ENCODE measurements around the gene GALNT12. TPM values are rescaled to one million over a fixed set of nuclear protein-coding genes. Genes with fewer than 3 reads are reported as not detected.

GALNT12 gene
- total and polyA plus RNA-seq, 2 experiments from 2014 or later = 14.6 to 23.6 TPM

GRCh38 chr9:98784831-98785806 lies 22.4 kb upstream of the GALNT12 start (continued):
- TF ChIP-seq REST (IDR thresholded peaks at IDR 0.05; ENCODE audit: unreplicated experiment) = no peak
- no peak for TF ChIP-seq CREB1 (CRISPR knock-in tag; IDR thresholded peaks at IDR 0.05; ENCODE audit: low read depth)
- TF ChIP-seq EZH2 (IDR thresholded peaks at IDR 0.05; ENCODE audit: low read depth, unreplicated experiment) = no peak

GRCh38 chr9:98786750-98787510 lies 20.5 kb upstream of the GALNT12 start:
- Mint-ChIP-seq H3K4me1 (peaks cover 10% of the 10 kb centered on the region), H3K9me3 (no peaks in the 10 kb centered on the region; the same call in 2 of the 3 replicates), H3K27ac (no peak overlapping the region), H3K27me3 (ENCODE audit: insufficient read depth, low read depth, poor library complexity) (peaks cover 6% of the 10 kb centered on the region), H3K4me3 (no peak overlapping the region), H3K36me3 (ENCODE audit: low read depth) (peaks cover 59% of the 10 kb centered on the region)
- DNase-seq (ENCODE audit: low spot score) (no peak), ATAC-seq (no peak)
- Histone ChIP-seq H3K4me3 (no peak overlapping the region), H3K79me2 (replicated peaks; ENCODE audit: insufficient read depth) (peaks cover 5% of the 10 kb centered on the region), H3K27me3 (ENCODE audit: insufficient read depth) (no peaks in the 10 kb centered on the region), H3K9me2 (ENCODE audit: insufficient read depth) (no peaks in the 10 kb centered on the region), H4K20me1 (replicated peaks; ENCODE audit: insufficient read depth) (peaks cover 17% of the 10 kb centered on the region), H3F3A (replicated peaks; ENCODE audit: low read depth) (peaks cover 5% of the 10 kb centered on the region; the same call in 1 of the 2 replicates), H3K27ac (ENCODE audit: low read depth) (no peak overlapping the region), H3K4me2 (no peak overlapping the region), H3K36me3 (ENCODE audit: insufficient read depth) (peaks cover 14% of the 10 kb centered on the region), H2AFZ (no peak overlapping the region), H3K4me1 (ENCODE audit: insufficient read depth) (peaks cover 5% of the 10 kb centered on the region; the same call in 1 of the 2 replicates)
- TF ChIP-seq JUNB (IDR thresholded peaks at IDR 0.05; ENCODE audit: unreplicated experiment) = no peak
- TF ChIP-seq EZH2 (IDR thresholded peaks at IDR 0.05; ENCODE audit: low read depth, unreplicated experiment) = no peak
- no peak for TF ChIP-seq ZNF114 (CRISPR knock-in tag; IDR thresholded peaks at IDR 0.05)
- no peak for TF ChIP-seq EZH2phosphoT487 (IDR thresholded peaks at IDR 0.05; ENCODE audit: unreplicated experiment)
- TF ChIP-seq REST (IDR thresholded peaks at IDR 0.05; ENCODE audit: unreplicated experiment) = no peak
- TF ChIP-seq STAT1 (IDR thresholded peaks at IDR 0.05; ENCODE audit: unreplicated experiment) = no peak
- TF ChIP-seq CTCF (conservative IDR thresholded peaks at IDR 0.05; ENCODE audit: low read depth in 2 of 2) = no peak
- TF ChIP-seq ZNF331 (CRISPR knock-in tag; IDR thresholded peaks at IDR 0.05; ENCODE audit: low read depth) = no peak
- TF ChIP-seq NANOG (IDR thresholded peaks at IDR 0.05; ENCODE audit: borderline replicate concordance) = no peak
- no peak for TF ChIP-seq POLR2AphosphoS5 (IDR thresholded peaks at IDR 0.05; ENCODE audit: low read depth)
- no peak for TF ChIP-seq CREB1 (CRISPR knock-in tag; IDR thresholded peaks at IDR 0.05; ENCODE audit: low read depth)
